ENCODE data around the gene DUOXA1.
"Not testable (repeated sequence)": the region's sequence is repeated elsewhere in the genome, so short reads cannot be mapped to it uniquely, and the experiment has no call there.

Gene DUOXA1

GRCh38 chr15:45112591-45113379 is 16.9 kb downstream of the DUOXA1 start:
- no peak for DNase-seq (ENCODE audit: low spot score)

- DNase-seq (ENCODE audit: low spot score) = no peak
These were observed 17.5 kb downstream of the DUOXA1 start for GRCh38 chr15:45112143-45112590.

- DNase-seq (ENCODE audit: low spot score) = no peak
These were observed 18.1 kb downstream of the DUOXA1 start for GRCh38 chr15:45111390-45112142.

DNA sequence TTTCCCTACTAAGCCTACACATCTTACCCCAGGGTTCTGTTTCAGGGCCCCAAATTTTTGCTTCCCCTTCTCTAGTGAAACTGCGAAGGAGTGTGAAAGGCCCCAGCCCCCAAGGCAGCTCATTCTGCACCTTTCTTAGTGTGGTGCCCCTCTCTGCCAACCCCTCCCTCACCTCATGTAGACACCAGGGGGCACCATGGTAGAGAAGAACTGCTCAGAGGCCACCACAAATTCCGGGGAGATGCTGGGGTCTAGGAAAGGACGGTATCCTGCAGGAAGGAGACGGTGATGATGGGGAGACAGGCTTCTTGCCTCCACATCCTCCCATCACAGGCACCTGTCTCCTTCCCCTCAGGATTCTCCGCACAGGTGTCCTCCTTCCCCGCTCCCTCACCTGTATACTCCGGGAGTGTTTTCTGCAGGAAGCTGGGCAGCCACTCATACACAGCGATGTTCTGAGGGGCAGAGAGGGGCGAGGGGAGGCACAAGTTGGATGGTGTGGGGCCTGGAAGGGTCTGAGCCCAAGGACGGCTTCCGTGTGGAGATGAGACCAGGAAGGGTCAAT is 19.3 kb downstream of the DUOXA1 start:
- no peak for DNase-seq (ENCODE audit: low spot score)

DNA sequence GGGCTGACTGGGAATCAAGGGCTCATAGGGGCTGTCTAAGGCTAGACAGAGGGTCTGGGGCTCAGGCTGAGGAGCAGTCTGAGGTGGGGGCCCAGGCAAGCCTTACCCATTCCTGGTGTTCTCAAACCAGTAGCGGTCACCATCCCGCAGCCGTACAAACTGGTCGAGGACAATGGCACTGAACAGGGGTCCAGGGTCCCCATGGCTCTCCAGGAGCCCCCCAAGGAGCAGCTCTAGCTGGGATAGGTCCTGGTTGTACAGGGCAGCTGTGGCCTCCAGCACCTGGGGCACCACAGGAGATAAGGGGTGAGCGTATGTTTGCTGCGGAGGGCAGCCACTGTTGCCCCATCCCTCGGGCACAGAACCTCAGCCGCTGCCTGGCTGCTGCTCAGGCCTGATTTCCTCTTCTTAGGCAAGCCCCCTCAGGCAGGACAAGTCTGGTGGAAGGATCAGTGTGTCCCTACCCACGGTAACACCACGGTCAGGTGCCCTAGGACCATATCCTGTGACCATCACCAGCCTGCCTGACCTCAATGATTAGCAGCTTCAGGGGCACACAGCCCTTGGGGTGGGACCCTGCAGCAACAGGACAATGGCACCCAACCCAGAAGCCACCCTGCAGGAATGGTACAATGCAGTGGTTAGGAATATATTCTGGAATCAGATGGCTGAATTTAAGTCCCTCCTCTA is 21.6 kb downstream of the DUOXA1 start:
- no peak for DNase-seq (ENCODE audit: low spot score)

GRCh38 chr15:45106002-45106790 is 23.5 kb downstream of the DUOXA1 start:
- no peak for DNase-seq (ENCODE audit: low spot score)

DNA sequence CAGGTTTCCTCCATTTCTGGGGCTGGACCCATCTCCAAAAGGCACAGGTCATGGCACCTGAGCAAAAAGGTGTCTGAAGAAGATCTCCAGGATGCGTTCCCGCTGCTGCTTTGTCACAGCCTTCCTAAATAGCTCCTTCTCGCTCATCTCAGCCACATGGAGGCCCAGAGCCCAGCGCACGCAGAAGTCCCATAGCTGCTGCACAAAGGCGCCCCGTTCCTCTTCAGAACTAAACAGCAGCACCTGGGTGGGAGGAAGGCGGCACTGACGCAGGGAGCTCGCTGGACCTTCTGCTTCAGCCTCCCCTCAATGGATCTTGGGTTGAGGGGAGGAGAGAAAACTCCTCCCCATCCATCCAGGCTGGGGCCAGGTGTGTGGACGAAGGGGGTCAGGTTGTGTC is 24.1 kb downstream of the DUOXA1 start:
- no peak for DNase-seq (ENCODE audit: low spot score)

GRCh38 chr15:45104170-45104569 is 25.5 kb downstream of the DUOXA1 start:
- not testable (repeated sequence) for DNase-seq (ENCODE audit: low spot score)

GRCh38 chr15:45102226-45102625 is 27.5 kb downstream of the DUOXA1 start:
- DNase-seq (ENCODE audit: low spot score) = no peak

- DNase-seq (ENCODE audit: low spot score) = no peak
These were observed 27.9 kb downstream of the DUOXA1 start for GRCh38 chr15:45101749-45102148.

DNA sequence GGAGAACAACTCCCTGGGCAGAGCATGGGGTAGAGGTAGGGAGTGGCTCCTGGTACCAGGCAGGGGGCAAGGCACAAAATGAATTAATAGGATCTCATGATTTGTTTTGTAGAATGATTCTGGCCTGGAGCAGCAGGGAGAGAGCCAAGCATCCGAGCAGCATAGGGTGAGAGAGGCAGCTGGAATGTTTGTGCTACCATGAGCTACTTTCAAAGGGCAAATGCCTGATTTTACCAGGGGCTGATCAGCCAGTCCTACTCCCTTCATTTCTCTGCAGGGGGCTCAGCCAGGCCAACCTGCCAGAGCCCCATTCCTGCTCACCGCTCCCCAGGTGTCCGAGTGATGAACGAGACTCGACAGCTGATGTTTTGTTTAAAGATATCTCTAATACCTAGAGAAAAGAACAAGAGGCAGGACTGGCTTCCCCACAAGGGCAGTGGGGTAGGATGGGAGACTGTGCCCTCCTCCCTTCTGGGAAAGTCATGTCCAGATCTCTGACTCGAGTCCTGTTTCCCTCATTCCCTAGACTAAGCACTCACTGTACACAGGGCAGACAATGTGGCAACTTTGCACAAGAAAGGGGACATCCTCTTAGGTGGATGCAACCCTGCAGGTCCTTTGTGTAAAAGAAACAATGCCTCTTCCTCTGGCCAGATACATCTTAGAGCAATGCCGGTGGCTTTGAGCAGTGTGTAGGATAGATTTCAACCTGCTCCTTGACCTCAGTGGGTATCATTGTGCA is 28.6 kb downstream of the DUOXA1 start:
- DNase-seq (ENCODE audit: low spot score) = no peak

- DNase-seq (ENCODE audit: low spot score) = no peak
These were observed 30.0 kb downstream of the DUOXA1 start for GRCh38 chr15:45099549-45100165.

DNA sequence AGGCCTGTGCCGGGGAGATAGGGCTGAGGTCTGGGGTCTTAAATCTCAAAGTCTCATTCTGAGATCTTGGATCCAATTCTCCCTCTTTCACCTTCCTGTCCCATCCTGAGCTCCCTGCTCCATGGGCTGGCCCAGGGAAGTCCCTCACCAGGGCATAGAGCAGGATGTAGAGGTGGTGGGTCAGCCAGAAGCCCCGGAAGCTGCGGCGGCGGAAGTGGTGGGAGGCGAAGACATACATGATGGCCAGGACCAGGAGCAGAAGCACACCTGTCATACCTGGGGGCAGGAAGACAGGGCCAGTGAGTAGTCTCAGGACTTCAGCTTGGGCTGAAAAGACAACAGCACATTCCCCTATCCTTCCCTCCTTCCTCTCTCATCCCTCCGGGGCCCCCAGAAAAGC is 32.2 kb downstream of the DUOXA1 start:
- no peak for DNase-seq (ENCODE audit: low spot score)

DNA sequence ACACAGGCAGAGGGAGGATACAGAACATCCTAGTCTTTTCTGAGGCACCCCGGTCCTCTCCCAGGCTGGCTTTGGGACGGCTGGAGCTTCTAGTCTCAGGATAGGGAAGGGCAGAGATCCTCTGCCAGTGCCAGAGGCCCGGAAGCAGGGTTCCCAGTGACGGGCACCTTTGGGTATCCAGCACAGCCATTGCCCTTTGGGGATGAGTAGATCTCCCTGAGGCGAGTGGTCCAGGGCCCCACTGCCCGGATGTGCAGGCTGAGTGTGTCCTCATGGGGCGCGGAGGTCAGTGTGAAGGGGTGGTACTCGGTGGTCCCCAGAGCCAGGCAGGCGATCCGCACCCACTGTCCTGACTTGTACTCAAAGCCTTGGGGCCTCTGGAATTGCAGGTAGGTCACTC is 34.0 kb downstream of the DUOXA1 start:
- no peak for DNase-seq (ENCODE audit: low spot score)

- no peak for DNase-seq (ENCODE audit: low spot score)
These were observed 35.3 kb downstream of the DUOXA1 start for GRCh38 chr15:45094358-45094730.

- no peak for DNase-seq (ENCODE audit: low spot score)
These were observed 35.9 kb downstream of the DUOXA1 start for GRCh38 chr15:45093622-45094357.

GRCh38 chr15:45093013-45093412 is 36.7 kb downstream of the DUOXA1 start:
- DNase-seq (ENCODE audit: low spot score) = no peak

- DNase-seq (ENCODE audit: low spot score) = no peak
These were observed 38.1 kb downstream of the DUOXA1 start for GRCh38 chr15:45091576-45091975.

GRCh38 chr15:45091161-45091560 is 38.5 kb downstream of the DUOXA1 start:
- no peak for DNase-seq (ENCODE audit: low spot score)

All from GM03348 (cell line).